NB4 (cell line): ENCODE results near the gene ZDHHC18.
"Not testable (repeated sequence)": the region's sequence is repeated elsewhere in the genome, so short reads cannot be mapped to it uniquely, and the experiment has no call there.

Source experiments
- MAX ChIP-seq: IDR thresholded peaks from 2 replicates; pipeline ENCODE4 v1.6.1; 2011; ENCODE audit warnings: low read depth, low read length
- MYC ChIP-seq: IDR thresholded peaks from 2 replicates; pipeline ENCODE4 v1.6.1; 2011; ENCODE audit warnings: low read depth, low read length
- POLR2A ChIP-seq: IDR thresholded peaks from 2 replicates; pipeline ENCODE4 v1.6.1; 2011; ENCODE audit warnings: mild to moderate bottlenecking; ENCODE audit not compliant: insufficient read length; ENCODE audit errors: extremely low read depth
- TF ChIP-seq, protein P1 (sequence below): IDR thresholded peaks from one replicate; pipeline ENCODE4 v1.5.1; 2012; ENCODE audit warnings: low read depth, low read length

- TF ChIP-seq, protein P1, sequence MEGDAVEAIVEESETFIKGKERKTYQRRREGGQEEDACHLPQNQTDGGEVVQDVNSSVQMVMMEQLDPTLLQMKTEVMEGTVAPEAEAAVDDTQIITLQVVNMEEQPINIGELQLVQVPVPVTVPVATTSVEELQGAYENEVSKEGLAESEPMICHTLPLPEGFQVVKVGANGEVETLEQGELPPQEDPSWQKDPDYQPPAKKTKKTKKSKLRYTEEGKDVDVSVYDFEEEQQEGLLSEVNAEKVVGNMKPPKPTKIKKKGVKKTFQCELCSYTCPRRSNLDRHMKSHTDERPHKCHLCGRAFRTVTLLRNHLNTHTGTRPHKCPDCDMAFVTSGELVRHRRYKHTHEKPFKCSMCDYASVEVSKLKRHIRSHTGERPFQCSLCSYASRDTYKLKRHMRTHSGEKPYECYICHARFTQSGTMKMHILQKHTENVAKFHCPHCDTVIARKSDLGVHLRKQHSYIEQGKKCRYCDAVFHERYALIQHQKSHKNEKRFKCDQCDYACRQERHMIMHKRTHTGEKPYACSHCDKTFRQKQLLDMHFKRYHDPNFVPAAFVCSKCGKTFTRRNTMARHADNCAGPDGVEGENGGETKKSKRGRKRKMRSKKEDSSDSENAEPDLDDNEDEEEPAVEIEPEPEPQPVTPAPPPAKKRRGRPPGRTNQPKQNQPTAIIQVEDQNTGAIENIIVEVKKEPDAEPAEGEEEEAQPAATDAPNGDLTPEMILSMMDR = not testable (repeated sequence)
- TF ChIP-seq MAX, POLR2A, MYC: not testable (repeated sequence)
These were observed 46.6 kb downstream of the ZDHHC18 start for GRCh38 chr1:26873097-26873496.
